K562 (cell line): ENCODE measurements around the gene TMEM39B. TPM values are rescaled to one million over a fixed set of nuclear protein-coding genes. Genes with fewer than 3 reads are reported as not detected.
A peak's percentile ranks its signal among the peaks of the same experiment; 100 is the strongest.

ENCODE experiments used
- ATAC-seq: fragments of 200-7000 bp; cut with Tn5 transposase; 3 replicates; pipeline ENCODE4 v1.9.1; 2020; ENCODE audit warnings: moderate library complexity
- Bru-seq: library from RNA; stranded (reverse); fragments of 400-500 nt; gene quantifications from one replicate; lab custom pipeline; 2021; lab: Mats Ljungman, UMichigan
- BruChase-seq, 2 experiments: library from RNA; stranded (reverse); fragments of 400-500 nt; gene quantifications; one replicate each; lab custom pipeline; 2021; lab: Mats Ljungman, UMichigan
- BruUV-seq: library from RNA; stranded (reverse); fragments of 400-500 nt; replicated peaks from 2 replicates; lab custom pipeline; 2021; lab: Mats Ljungman, UMichigan
- CTCF ChIA-PET: fragments of 300-600 bp; formaldehyde crosslinking; extraction: SDS; loops from one replicate; lab custom pipeline; 2021; ENCODE audit warnings: low intra/inter-chr PET ratio; lab: Yijun Ruan, JAX
- POLR2A ChIA-PET: fragments of 300-600, 350-650 bp; sonication (Branson Sonifier 250); formaldehyde crosslinking; extraction: SDS; loops from one replicate; lab custom pipeline; 2021; ENCODE audit warnings: antibody characterized with exemption, inconsistent platforms; lab: Yijun Ruan, JAX
- DNase-seq, 4 experiments: peaks; one replicate each; pipeline versions ENCODE4 v3.0.0 to v3.0.0-alpha.2; 2011 to 2018; ENCODE audit warnings: low spot score in 3 of 4, mixed read lengths in 3 of 4; ENCODE audit errors: extremely low read depth in 1 of 4
- FAIRE-seq: peaks from 2 replicates; lab custom pipeline; 2011; peaks lifted over from hg19 to GRCh38; lab: Jason Lieb, UNC
- H2AFZ ChIP-seq: 2 replicates; pipeline ENCODE4 v1.6.0; 2011; ENCODE audit warnings: low read depth, low read length, control low read depth, inconsistent platforms
- H3K27ac ChIP-seq: fragments of 200-600 bp; 3 replicates; pipeline ENCODE4 v1.8.0; 2011; ENCODE audit warnings: low read depth, mild to moderate bottlenecking, control low read depth, inconsistent platforms, low read length, moderate library complexity, mixed read lengths; ENCODE audit errors: extremely low read depth
- H3K27me3 ChIP-seq, 2 experiments: fragments of 300-600 bp in 1 of 2; 2 replicates in 1 of 2; 3 replicates in 1 of 2; pipeline versions ENCODE4 v1.6.0 to v1.8.0; 2011; ENCODE audit warnings: inconsistent platforms in 2 of 2, low read length in 2 of 2, mild to moderate bottlenecking in 1 of 2, mixed read lengths in 1 of 2, moderate library complexity in 1 of 2; ENCODE audit not compliant: control insufficient read depth in 2 of 2, insufficient read depth in 2 of 2
- H3K36me3 ChIP-seq: fragments of 300-600 bp; 3 replicates; pipeline ENCODE4 v1.8.0; 2011; ENCODE audit warnings: mild to moderate bottlenecking, low read length, inconsistent platforms; ENCODE audit not compliant: control insufficient read depth, insufficient read depth
- H3K4me1 ChIP-seq, 2 experiments: fragments of 200-600 bp in 1 of 2; replicated peaks in 1 of 2; 2 replicates in 1 of 2; 3 replicates in 1 of 2; pipeline versions ENCODE4 v1.5.1 to v1.8.0; 2011; ENCODE audit warnings: inconsistent platforms in 2 of 2, low read length in 2 of 2, mild to moderate bottlenecking in 1 of 2, mixed read lengths in 1 of 2, moderate library complexity in 1 of 2; ENCODE audit not compliant: control insufficient read depth in 2 of 2, insufficient read depth in 2 of 2
- H3K4me2 ChIP-seq: 2 replicates; pipeline ENCODE4 v1.6.1; 2011; ENCODE audit warnings: low read length, control low read depth, inconsistent platforms, mixed read lengths; ENCODE audit not compliant: insufficient read depth
- H3K4me3 ChIP-seq: fragments of 200-600 bp; sonication (generic), shearing (Covaris generic); 2 replicates; pipeline ENCODE4 v1.5.1; 2016; ENCODE audit warnings: control low read depth, inconsistent platforms
- H3K79me2 ChIP-seq: fragments of 200-600 bp; 3 replicates; pipeline ENCODE4 v1.8.0; 2011; ENCODE audit warnings: low read length, inconsistent platforms; ENCODE audit not compliant: control insufficient read depth, insufficient read depth
- H3K9ac ChIP-seq, 2 experiments: 2 replicates each; pipeline versions ENCODE4 v1.6.0 to v1.6.1; 2011; ENCODE audit warnings: low read depth in 2 of 2, low read length in 2 of 2, control low read depth in 1 of 2, inconsistent platforms in 1 of 2, mild to moderate bottlenecking in 1 of 2, mixed read lengths in 1 of 2; ENCODE audit not compliant: insufficient read depth in 1 of 2
- H3K9me1 ChIP-seq: one replicate; pipeline ENCODE4 v1.6.0; 2011; ENCODE audit warnings: inconsistent platforms, mild to moderate bottlenecking, low read length, moderate library complexity; ENCODE audit not compliant: control insufficient read depth, insufficient read depth
- H3K9me3 ChIP-seq: replicated peaks from 2 replicates; pipeline ENCODE4 v1.5.1; 2011; ENCODE audit warnings: low read depth, low read length, inconsistent platforms; ENCODE audit not compliant: control insufficient read depth, insufficient read depth
- H4K20me1 ChIP-seq: replicated peaks from 2 replicates; pipeline ENCODE4 v1.6.1; 2011; ENCODE audit warnings: low read length, inconsistent platforms, mixed read lengths; ENCODE audit not compliant: control insufficient read depth, insufficient read depth
- ESRRA ChIP-seq: fragments of 450-650 bp; IDR thresholded peaks from 2 replicates; pipeline ENCODE4 v1.6.1; 2014; ENCODE audit warnings: low read depth, mild to moderate bottlenecking, moderate library complexity, borderline replicate concordance
- MYBL2 ChIP-seq, 2 experiments: fragments of 450-650 bp in 1 of 2; sonication (generic) in 1 of 2; formaldehyde crosslinking in 1 of 2; IDR thresholded peaks; 2 replicates each; pipeline versions ENCODE4 v1.6.1 to v1.8.1; 2017 to 2022; ENCODE audit warnings: borderline replicate concordance in 1 of 2, inconsistent platforms in 1 of 2, low read depth in 1 of 2, mild to moderate bottlenecking in 1 of 2, missing genetic modification reagents in 1 of 2, moderate library complexity in 1 of 2
- TARDBP ChIP-seq: fragments of 450-650 bp; IDR thresholded peaks from 2 replicates; pipeline ENCODE4 v1.6.1; 2016
- TCF7 ChIP-seq: sonication (generic); IDR thresholded peaks from 2 replicates; pipeline ENCODE4 v1.6.1; 2016; ENCODE audit warnings: antibody characterized with exemption, borderline replicate concordance
- WGBS: fragments of 100-300 bp; shearing (Covaris generic); methylation state at CpG from one replicate; pipeline ENCODE4 v1.1.6; 2016; ENCODE audit warnings: low coverage, mixed read lengths; ENCODE audit not compliant: insufficient coverage; ENCODE audit errors: missing lambda C conversion rate; 5-methylcytosine and 5-hydroxymethylcytosine counted together
- in situ Hi-C: fragments of 300-500 bp; cut with MboI; formaldehyde crosslinking; loops from 4 replicates; pipeline ENCODE4 v1.15.0; 2018; ENCODE audit warnings: inconsistent platforms, mixed read lengths
- intact Hi-C: fragments of 100-400 bp; cut with micrococcal nuclease; formaldehyde crosslinking; loops from 2 replicates; pipeline ENCODE4 v1.14.2; 2022
- long read RNA-seq, 3 experiments: library from polyadenylated mRNA in 2 of 3; library from RNA in 1 of 3; unstranded in 2 of 3; stranded (forward) in 1 of 3; transcript quantifications; one replicate each; pipeline ENCODE4 v2.0.0, GENCODE V29; 2019 to 2022
- polyA minus RNA-seq, 3 experiments: library from RNA; depleted of rRNA, polyadenylated mRNA; stranded (reverse); fragments of >200 nt; gene quantifications; 2 replicates each; pipeline ENCODE4 v1.2.3, GENCODE V29; 2011
- polyA plus RNA-seq, 8 experiments: library from polyadenylated mRNA; depleted of rRNA in 4 of 8; stranded (reverse) in 5 of 8; unstranded in 3 of 8; fragments of >200 nt; fragmentation: Nextera tagmentation in 2 of 8; fragmentation: Illumina TruSeq in 1 of 8; extraction: Ambion mirVana in 2 of 8; extraction: Trizol in 1 of 8; gene quantifications; 2 replicates each; pipeline versions ENCODE4 v1.2.1 to v1.2.3, GENCODE V29; 2011 to 2014; ENCODE audit warnings: inconsistent platforms in 1 of 8, missing spikeins in 1 of 8
- total RNA-seq, 7 experiments: library from RNA; depleted of rRNA in 6 of 7; stranded (reverse); fragments of >200 nt in 6 of 7; fragmentation: Illumina TruSeq in 2 of 7; extraction: Trizol in 2 of 7; gene quantifications; 2 replicates each; pipeline versions ENCODE4 v1.2.1 to v1.2.3, GENCODE V29; 2011 to 2021; ENCODE audit warnings: low replicate concordance in 1 of 7
- TF ChIP-seq, protein P1 (sequence below): fragments of 150-350 bp; IDR thresholded peaks from 2 replicates; pipeline ENCODE4 v1.6.1; 2014; ENCODE audit warnings: low read depth, mild to moderate bottlenecking, low read length, borderline replicate concordance
- TF ChIP-seq, protein P2 (sequence below): sonication (generic); formaldehyde crosslinking; IDR thresholded peaks from 2 replicates; pipeline ENCODE4 v1.8.1; 2023; ENCODE audit warnings: mild to moderate bottlenecking, missing genetic modification reagents

The TMEM39B gene
- total RNA-seq (2011; cell fraction: chromatin; rRNA removed; ENCODE audit: low replicate concordance) = 12.4 and 38.5 TPM in 2 replicates
- total RNA-seq (2011; cell fraction: nucleolus; rRNA removed) = 42.0 and 48.5 TPM in 2 replicates
- total RNA-seq (2011; cell fraction: nucleoplasm; rRNA removed) = 31.2 and 37.3 TPM in 2 replicates
- total RNA-seq (2014; rRNA removed) = 6.0 and 9.5 TPM in 2 replicates
- total RNA-seq (2014; rRNA removed; fragmentation: Illumina TruSeq; extraction: Trizol) = 4.9 and 6.9 TPM in 2 replicates
- total RNA-seq (2015; rRNA removed; fragmentation: Illumina TruSeq; extraction: Trizol) = 10.9 and 11.0 TPM in 2 replicates
- total RNA-seq (2021) = 28.5 and 29.3 TPM in 2 replicates
- 9.7 and 22.5 TPM in 2 replicates for polyA plus RNA-seq (2011; rRNA removed)
- 35.8 and 45.0 TPM in 2 replicates for polyA plus RNA-seq (2011; cell fraction: cytosol; rRNA removed)
- 26.6 and 34.6 TPM in 2 replicates for polyA plus RNA-seq (2011; cell fraction: nucleus; rRNA removed)
- polyA plus RNA-seq (2012) = 27.8 and 28.1 TPM in 2 replicates
- polyA plus RNA-seq (2014; fragmentation: Illumina TruSeq; extraction: Trizol) = 17.4 and 17.7 TPM in 2 replicates
- polyA plus RNA-seq (2014; fragmentation: Nextera tagmentation; extraction: Ambion mirVana) = 1 to 10 TPM in 1 of 2 experiments, under 1 TPM in 1; 0.92 to 3.5 TPM
- 10.9 and 12.2 TPM in 2 replicates for polyA plus RNA-seq (2014; rRNA removed)
- 12.3 and 16.2 TPM in 2 replicates for polyA minus RNA-seq (2011; rRNA and poly(A)+ RNA removed)
- polyA minus RNA-seq (2011; cell fraction: cytosol; rRNA and poly(A)+ RNA removed) = 24.0 and 24.4 TPM in 2 replicates
- polyA minus RNA-seq (2011; cell fraction: nucleus; rRNA and poly(A)+ RNA removed) = 11.2 and 12.8 TPM in 2 replicates
- percentile 62 among the genes with signal in this experiment for Bru-seq, nascent RNA
- BruChase-seq, experiment 1, labeled RNA remaining after a 2-hour chase = percentile 72 among the genes with signal in this experiment
- BruChase-seq, experiment 2, labeled RNA remaining after a 6-hour chase = percentile 74 among the genes with signal in this experiment
- long read RNA-seq, experiment 1, partial matches to known transcripts = 63 of 81 reads
- long read RNA-seq, experiment 1, other reads (novel, unspliced or antisense) = 10 of 81 reads
- long read RNA-seq, experiment 2, transcript TMEM39B-203 (7 exons, 1,538 nt) = minor isoform, 5 of 26 reads
- long read RNA-seq, experiment 2, transcript TMEM39B-201 (9 exons, 1,813 nt) = major isoform, 7 of 26 reads
- long read RNA-seq, experiment 2, partial matches to known transcripts = 6 of 26 reads
- long read RNA-seq, experiment 2, other reads (novel, unspliced or antisense) = 8 of 26 reads
- long read RNA-seq, experiment 3, transcript TMEM39B-203 (7 exons, 1,538 nt) = major isoform, 11 of 29 reads
- long read RNA-seq, experiment 3, partial matches to known transcripts = 5 of 29 reads
- long read RNA-seq, experiment 3, other reads (novel, unspliced or antisense) = 9 of 29 reads

DNA sequence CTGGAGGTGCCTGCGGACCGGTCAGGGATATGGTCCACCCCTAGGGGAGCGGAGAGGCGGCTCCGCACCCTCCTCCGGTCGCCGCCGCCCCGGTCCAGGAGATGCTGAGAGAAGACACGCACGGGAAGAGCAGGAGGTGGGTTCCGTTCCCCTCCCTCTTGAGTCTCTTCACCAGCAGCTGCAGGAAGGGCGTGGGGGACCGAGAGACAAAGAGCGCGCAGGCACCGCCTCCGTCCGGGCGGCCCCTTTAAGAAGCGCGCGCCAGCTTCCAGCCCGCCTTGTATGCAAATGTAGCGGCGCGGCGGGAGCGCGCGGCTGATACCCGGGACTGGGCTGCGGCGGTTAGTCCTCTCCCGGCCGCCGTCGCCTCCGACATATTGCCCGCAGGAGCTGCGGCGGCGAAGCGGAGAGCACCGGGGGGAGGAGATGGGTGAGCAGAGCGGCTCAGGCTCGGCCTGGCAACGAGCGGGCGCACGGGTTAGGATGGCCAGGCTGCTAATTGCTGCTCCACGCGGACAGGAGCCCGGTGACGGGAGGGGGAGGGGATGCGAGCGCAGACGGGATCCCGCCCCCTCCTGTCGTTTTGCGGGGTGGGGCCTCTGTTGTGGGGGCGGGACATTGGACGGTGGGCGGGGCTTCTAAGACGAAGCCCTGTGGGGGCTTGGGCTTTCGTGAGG is at the start of gene TMEM39B:
Gene TMEM39B (plus strand): TSS at position 318 of the 677 bp plus-strand sequence. CDS start 109 bp downstream, at position 427.
- Histone ChIP-seq H2AFZ (peak within 1 kb of the TSS; percentile 99), H3K79me2 (peaks cover 21% of the 10 kb centered on the region), H3K9ac (peak within 1 kb of the TSS; percentile 60 to 89), H3K27ac (peak within 1 kb of the TSS; percentile 79), H3K4me2 (peak within 1 kb of the TSS; percentile 89), H4K20me1 (no peaks in the 10 kb centered on the region; the same call in 1 of the 2 replicates), H3K9me3 (no peaks in the 10 kb centered on the region), H3K4me1 (peaks cover 17 to 20% of the 10 kb centered on the region in 2 experiments), H3K36me3 (peaks cover 28% of the 10 kb centered on the region; the same call in 2 of the 3 replicates), H3K9me1 (peaks cover 4% of the 10 kb centered on the region), H3K27me3 (no peaks in the 10 kb centered on the region), H3K4me3 (peak within 1 kb of the TSS; percentile 83)
- peak; percentile 98 to 99 (median 99) for DNase-seq
- peak; percentile 85 for FAIRE-seq
- ATAC-seq = peak; percentile 93
- WGBS = under 1% methylated on average over 61 of the region's 67 CpGs
- POLR2A ChIA-PET = interaction anchor here (0.6 to 2.7 kb wide), 27 partner anchors 8 to 284 kb away, joined by 3 to 17 read pairs (median 4); partner anchors contain the start of genes CCDC28B, KPNA6 and MARCKSL1
- in situ Hi-C loops = no loop called here
- CTCF ChIA-PET = interaction anchor here (0.5 to 0.8 kb wide), 3 partner anchors 10 to 83 kb away, joined by 3 to 4 read pairs (median 4); no protein-coding TSS in a partner anchor
- no TSS peak for BruUV-seq
- intact Hi-C loops = loop anchor here (2.0 kb wide), 2 partner anchors 36 to 106 kb away; partner anchors contain the start of genes KPNA6 and TXLNA
- peak; percentile 85; the same call in 1 of the 2 replicates for TF ChIP-seq ESRRA
- TF ChIP-seq TARDBP = no peak
- TF ChIP-seq TCF7 = 0 out of 2 replicates have a peak, but pooled peaks have one; percentile 45
- no peak for TF ChIP-seq MYBL2 (IDR thresholded peaks at IDR 0.05; ENCODE audit: low read depth)
- no peak for TF ChIP-seq MYBL2 (CRISPR knock-in tag; IDR thresholded peaks at IDR 0.05; ENCODE audit: borderline replicate concordance)
- TF ChIP-seq, protein P1, sequence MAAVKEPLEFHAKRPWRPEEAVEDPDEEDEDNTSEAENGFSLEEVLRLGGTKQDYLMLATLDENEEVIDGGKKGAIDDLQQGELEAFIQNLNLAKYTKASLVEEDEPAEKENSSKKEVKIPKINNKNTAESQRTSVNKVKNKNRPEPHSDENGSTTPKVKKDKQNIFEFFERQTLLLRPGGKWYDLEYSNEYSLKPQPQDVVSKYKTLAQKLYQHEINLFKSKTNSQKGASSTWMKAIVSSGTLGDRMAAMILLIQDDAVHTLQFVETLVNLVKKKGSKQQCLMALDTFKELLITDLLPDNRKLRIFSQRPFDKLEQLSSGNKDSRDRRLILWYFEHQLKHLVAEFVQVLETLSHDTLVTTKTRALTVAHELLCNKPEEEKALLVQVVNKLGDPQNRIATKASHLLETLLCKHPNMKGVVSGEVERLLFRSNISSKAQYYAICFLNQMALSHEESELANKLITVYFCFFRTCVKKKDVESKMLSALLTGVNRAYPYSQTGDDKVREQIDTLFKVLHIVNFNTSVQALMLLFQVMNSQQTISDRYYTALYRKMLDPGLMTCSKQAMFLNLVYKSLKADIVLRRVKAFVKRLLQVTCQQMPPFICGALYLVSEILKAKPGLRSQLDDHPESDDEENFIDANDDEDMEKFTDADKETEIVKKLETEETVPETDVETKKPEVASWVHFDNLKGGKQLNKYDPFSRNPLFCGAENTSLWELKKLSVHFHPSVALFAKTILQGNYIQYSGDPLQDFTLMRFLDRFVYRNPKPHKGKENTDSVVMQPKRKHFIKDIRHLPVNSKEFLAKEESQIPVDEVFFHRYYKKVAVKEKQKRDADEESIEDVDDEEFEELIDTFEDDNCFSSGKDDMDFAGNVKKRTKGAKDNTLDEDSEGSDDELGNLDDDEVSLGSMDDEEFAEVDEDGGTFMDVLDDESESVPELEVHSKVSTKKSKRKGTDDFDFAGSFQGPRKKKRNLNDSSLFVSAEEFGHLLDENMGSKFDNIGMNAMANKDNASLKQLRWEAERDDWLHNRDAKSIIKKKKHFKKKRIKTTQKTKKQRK = 0 out of 2 replicates have a peak, but pooled peaks have one; percentile 13
- TF ChIP-seq, protein P2, sequence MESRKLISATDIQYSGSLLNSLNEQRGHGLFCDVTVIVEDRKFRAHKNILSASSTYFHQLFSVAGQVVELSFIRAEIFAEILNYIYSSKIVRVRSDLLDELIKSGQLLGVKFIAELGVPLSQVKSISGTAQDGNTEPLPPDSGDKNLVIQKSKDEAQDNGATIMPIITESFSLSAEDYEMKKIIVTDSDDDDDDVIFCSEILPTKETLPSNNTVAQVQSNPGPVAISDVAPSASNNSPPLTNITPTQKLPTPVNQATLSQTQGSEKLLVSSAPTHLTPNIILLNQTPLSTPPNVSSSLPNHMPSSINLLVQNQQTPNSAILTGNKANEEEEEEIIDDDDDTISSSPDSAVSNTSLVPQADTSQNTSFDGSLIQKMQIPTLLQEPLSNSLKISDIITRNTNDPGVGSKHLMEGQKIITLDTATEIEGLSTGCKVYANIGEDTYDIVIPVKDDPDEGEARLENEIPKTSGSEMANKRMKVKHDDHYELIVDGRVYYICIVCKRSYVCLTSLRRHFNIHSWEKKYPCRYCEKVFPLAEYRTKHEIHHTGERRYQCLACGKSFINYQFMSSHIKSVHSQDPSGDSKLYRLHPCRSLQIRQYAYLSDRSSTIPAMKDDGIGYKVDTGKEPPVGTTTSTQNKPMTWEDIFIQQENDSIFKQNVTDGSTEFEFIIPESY (CRISPR knock-in tag) = peak; percentile 65
